NCI-H345 treated with DMSO at 0.1 percent for 48 hours (cell line): ENCODE data around the gene MYO6.

ENCODE experiments used
- DNase-seq: peaks from one replicate; lab custom pipeline; 2025; ENCODE audit not compliant: unreplicated experiment; lab: John Stamatoyannopoulos, UW

Gene MYO6

DNA sequence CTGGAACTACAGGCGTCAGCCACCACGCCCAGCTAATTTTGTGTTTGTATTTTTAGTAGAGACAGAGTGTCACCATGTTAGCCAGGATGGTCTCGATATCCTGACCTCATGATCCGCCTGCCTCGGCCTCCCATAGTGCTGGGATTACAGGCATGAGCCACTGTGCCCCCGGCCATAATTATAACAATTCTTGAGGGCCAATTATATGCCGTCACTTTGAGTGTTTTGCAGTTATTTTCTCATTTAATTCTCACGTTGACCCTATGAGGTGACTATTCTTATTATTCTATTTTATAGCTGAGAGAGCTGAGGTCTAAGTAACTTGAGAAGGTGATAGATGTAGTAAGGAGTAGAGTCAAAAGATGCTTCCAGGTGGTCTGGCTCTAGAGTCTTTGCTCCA, 13.0 kb downstream of the MYO6 start:
- no peak for DNase-seq

DNA sequence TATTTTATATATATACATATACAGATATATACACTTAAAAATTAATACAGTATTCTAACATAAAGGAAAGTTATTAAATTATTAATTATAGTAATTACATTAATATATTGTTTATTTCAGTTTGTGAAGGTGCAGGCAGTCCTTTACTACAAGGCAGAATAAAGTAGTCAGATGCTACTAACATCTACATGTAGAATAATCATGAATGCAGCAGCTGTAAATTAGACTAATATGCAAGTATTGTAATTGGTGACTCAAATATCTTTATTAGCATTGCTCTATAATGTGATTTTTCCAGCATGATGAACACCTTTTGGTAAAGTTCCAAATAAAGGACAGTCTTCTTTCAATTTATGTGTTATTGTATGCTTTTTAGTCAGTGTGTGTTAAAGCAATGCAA, 17.3 kb downstream of the MYO6 start:
- DNase-seq = no peak

DNA sequence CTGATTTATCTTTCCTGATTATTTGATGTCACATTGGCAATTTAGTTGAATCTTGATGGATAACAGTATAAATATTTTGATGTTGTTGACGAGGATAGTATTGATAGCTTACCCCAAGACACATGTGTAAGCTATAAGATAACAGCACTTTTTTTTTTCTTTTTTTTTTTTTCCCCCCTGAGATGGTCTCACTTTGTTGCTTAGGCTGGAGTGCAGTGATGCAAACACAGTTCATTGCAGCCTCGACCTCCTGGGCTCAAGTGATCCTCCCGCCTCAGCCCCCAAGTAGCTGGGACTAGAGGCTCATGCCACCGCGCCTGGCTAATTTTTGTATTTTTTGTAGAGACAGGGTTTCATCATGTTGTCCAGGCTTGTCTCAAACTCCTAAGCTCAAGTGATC, 21.8 kb downstream of the MYO6 start:
- no peak for DNase-seq

DNA sequence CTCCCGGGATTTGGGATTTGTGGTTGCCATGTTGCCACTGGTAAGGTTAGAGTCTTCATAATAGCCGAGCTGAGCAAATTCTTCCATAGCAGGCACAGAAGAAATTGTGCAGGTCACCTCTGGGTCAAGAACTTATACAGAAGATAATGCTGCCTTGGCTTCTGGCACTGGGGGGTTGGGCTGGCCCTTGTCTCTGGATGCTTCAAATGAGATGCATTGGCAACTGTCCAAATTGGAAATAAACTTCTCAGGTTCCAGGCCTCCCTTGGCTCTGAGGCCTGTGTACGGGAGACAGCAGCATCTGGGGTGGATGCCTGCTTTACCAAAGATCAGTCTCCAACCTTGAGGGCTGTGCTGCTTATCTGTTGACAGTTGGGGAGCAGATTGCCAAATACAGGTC, 26.2 kb downstream of the MYO6 start:
- DNase-seq = peak; percentile 37

DNA sequence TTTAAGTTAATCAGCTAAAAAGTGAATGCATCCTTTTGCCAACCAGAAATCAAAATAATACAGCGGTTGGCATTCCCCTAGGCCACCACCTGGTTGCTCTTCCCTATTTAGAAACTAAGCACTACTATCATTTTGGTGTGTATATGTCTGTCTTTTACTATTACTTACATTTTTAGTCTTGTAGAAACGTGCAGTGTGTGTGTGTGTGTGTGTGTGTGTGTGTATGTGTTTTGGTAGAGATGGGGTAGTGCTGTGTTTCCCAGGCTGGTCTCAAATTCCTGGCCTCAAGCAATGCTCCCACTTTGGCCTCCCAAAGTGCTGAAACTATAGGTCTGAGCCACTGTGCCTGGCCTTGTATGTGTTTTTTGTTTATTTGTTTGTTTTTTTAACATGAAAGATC, 27.4 kb downstream of the MYO6 start:
- no peak for DNase-seq

DNA sequence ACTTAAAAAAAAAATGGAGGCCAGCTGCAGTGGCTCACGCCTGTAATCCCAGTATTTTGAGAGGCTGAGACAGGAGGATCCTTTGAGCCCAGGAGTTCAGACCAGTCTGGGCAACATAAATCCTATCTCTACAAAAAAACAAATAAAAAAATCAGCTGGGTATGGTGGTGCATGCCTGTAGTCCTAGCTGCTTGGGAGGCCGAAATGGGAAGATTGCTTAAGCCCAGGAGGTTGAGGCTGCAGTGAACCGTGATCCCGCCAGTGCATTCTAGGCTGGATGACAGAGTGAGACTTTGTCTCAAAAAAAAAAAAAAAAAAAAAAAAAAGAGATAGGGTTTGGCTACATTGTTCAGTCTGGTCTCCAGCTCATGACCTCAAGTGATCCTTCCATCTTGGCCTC, 29.7 kb downstream of the MYO6 start:
- no peak for DNase-seq

DNA sequence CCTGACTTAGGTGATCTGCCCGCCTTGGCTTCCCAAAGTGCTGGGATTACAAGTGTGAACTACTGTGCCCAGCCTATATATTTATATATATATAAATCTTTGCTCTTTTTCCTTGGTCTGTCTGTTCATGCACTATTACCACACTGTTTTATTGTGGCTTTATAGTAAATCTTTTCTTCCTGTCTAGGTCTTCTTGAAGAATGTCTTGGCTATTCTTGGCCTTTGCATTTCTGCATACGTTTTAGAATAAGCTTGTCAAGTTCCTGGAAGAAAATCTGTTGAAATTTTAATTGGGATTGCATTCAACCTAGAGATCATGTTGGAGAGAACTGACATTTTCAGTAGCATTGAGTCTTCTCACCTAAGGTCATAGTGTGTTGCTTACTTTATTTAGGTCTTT, 37.1 kb downstream of the MYO6 start:
- DNase-seq = no peak

DNA sequence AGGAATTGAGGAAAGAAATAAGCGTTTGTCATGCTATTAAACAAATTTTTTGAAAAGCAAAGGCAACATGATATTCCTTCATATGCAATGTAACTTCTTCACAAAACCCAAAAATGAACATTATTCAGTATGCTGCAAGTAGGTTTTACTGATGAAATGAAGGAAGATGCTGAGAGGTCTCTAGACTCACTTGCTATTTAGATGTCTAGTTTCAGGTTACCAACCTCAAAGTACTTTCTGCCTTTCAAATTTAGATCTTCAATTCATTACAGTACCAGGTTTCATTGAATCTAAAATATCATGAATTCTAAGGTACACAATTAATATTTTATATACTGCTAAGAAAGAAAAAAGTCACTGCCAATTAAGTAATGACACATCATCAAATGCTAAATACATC, 39.9 kb downstream of the MYO6 start:
- no peak for DNase-seq

DNA sequence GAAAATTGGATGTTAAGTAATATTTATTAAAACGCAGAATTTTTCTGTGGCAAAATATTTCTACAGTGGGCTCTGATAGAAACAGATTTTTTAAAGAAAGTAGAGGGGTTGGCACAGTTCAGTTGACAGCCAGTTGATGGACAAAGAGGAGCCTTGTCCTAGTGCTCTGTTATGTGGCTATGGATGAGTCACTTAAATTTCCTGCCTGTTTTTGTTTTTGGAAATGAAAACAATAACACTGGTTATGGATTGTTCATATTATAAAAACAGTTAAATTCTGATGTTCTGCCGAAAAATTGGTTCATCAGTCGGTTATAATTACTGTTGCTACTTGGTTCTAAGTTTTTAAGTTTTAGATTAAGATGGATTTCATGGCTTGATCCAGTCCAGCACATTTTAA, 42.8 kb downstream of the MYO6 start:
- DNase-seq = no peak

DNA sequence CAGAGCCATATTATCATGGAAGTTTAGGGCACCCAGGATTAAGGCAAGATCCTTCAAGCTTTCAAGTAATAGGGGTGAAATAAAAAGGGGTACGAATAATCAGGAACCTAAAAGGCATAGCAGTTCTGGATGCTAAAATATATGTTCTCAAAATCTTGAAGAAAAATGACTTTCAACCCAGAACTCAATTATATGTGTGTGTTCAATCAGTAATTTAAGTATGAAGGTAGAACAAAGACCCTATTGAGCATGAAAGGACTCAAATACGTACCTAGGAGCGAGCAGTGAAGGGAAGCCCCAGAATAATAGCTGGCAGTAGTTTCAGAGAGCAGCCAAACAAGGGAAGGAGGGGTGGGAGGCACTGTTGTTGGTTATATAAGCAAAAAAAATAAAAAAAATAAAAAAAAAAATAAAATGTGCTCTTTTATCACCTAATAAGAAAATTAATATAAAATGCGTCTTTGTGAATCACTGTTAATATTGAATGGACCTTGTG, 45.4 kb downstream of the MYO6 start:
- DNase-seq = no peak

DNA sequence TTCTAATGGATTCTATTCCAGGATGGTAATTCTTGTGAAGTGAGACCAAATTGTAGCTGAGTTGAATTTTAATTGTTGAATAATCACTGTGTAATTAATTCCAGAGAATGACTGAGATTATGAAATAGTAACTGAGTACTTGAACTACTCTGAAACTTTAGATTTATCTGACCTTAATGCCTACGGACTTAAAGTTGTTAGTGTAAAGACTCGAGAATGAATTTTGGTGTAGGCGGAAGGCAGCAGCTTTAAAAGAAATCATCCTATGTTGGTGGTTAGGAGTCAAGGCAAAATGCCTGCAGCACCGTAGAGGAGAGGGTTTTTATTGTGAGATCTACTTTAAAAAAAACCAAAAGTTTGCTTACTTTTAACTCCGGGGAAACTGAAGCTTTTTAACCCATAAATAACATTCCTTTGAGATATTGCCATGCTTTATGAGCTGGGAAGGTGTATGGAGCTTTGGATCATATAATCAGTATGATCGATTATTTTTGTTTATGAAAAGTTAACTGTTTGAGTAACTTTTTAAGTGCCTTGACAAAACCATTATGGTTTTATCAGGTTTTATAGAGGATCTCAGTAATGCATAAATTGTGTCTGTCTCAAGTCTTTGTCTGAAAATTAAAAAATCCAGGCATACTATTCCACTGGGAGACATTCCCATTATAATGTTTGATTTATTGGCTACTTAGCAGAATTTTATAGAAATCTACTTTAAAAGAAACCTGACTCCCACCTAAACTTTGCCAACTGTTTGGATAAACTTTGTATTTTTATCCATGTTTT, 46.1 kb downstream of the MYO6 start:
- DNase-seq = no peak

DNA sequence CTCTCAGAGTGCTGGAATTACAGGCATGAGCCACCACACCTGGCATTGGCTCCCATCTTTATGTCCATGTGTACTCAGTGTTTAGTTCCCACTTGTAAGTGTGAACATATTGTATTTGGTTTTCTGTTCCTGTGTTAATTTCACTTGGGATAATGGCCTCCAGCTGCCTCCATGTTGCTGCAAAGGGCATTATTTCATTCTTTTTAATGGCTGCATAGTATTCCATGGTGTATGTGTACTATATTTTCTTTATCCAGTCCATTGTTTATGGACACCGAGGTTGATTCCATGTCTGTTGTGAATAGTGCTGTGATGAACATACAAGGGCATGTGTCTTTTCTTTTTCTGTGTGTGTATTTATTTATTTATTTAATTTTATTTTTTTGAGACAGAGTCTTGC, 47.7 kb downstream of the MYO6 start:
- DNase-seq = no peak

DNA sequence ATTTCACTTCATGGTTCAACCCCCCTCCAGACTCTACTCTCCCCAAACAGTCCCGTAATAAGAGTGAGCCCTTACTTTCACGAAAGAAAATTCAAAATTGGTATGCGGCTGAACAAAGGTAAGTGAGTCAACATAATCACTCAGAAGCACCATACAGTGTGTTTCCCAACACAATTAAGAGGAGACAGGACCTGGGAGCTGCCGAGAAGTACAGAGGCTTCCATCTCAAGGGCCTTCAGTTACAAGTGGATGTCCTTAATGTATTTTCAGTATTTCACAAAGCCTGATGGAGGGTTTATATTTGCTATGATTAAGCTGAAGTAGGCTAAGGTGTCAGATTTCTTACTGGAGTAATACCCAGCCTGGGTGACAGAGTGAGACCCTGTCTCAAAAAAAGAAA, 51.1 kb downstream of the MYO6 start:
- DNase-seq = no peak

DNA sequence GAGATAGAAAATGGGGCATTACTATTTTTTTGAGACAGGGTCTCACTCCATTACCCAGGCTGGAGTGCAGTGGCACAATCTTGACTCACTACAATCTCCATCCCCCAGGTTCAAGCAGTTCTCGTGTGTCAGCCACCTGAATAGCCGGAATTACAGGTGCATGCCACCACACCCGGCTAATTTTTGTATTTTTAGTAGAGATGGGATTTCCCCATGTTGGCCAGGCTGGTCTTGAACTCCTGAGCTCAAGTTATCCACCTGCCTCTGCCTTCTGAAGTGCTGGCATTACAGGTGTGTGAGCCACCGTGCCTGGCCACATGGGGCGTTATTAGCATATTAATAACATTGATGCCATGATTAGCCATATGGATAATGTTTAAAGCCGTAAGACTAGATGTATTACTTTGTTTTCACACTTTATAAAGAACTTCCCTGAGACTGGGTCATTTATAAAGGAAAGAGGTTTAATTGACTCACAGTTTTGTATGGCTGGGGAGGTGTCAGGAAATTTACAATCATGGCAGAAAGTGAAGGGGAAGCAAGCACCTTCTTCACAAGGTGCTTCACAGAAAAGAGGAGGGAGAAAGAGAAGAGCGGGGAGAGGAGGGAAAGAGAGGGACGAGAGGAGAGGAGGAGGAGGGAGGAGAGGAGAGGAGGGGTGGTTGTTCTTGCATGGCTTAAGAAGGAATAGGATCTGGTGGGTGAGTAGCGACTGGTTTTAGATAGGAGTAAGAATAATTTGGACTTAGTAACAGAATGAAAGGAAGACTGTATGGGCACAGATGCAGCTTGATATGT, 51.9 kb downstream of the MYO6 start:
- no peak for DNase-seq

DNA sequence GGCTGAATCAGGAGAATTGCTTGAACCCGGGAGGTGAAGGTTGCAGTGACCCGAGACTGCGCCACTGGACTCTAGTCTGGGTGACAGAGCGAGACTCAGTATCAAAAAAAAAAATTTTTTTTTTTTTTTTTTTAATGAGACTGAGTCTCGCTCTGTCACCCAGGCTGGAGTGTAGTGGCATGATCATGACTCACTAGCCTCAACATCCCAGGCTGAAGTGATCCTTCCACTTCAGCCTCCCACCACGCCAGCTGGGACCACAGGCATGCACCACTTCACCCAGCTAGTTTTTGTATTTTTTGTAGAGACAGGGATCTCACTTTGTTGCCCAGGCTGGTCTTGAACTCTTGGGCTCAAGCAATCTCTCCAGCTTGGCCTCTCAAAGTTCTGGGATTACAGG, 53.3 kb downstream of the MYO6 start:
- DNase-seq = no peak

DNA sequence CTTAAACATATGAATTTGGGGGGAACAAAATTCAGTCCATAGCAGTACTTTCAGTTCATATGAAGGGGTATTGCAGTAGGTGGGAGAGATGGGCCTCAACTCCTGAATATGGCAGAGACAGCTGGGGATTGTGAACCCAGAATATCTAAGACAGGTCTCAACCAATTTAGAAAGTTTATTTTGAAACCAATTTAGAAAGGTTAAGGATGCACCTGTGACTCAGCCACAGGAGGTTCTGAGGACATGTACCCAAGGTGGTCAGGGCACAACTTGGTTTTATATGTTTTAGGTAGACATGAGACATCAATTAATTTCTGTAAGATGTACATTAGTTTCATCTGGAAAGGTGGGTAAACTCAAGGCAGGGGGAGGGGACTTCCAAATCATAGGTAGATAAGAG, 59.5 kb downstream of the MYO6 start:
- DNase-seq = no peak

DNA sequence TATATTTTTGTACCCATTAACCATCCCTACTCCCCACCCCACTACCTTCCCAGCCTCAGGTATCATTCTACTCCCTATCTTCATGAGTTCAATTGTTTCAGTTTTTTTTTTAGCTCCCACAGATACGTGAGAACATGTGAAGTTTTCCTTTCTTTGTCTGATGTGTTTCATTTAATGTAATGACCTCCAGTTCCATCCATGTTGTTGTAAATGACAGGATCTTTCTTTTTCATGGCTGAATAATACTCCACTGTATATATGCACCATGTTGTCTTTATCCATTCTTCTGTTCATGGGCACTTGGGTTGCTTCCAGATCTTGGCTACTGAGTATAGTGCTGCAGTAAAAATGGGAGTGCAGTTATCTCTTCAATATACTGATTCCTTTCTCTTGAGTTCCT, 63.5 kb downstream of the MYO6 start:
- no peak for DNase-seq

DNA sequence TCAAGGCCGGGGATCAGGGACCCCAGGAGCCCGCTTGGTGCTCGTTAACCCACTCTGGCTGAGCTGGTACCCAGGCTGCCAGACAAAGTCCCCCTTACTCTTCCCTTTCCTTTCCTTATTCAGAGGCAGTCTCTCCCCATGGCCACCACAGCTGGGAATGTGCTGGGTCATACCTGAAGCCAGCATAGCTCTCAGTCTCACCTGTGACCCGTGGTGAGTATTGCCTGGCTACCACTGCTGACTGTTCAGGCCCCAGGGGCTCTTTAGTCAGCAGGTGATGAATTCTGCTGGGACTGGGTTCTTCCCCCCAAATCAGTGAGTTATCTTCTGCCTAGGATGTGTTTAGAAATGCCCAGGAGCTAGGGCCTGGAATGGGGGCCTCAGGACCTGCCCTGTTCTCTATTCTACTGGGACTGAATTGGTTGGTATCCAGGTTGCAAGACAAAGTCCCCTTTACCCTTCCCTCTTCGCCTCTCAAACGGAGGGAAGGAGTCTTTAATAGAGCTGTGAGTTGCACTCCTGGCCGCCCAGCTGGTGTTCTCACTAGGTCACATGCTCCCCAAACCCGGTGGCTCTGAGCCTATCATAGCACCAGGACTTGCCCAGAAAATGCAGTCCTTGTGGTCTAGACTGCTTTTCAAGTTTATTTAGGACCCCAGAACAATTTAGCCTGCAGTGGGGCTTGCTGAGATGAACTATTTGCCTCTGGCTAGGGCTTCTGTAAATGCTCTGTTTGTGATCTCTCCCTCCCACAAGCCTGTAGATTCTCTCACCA, 64.6 kb downstream of the MYO6 start:
- DNase-seq = no peak

DNA sequence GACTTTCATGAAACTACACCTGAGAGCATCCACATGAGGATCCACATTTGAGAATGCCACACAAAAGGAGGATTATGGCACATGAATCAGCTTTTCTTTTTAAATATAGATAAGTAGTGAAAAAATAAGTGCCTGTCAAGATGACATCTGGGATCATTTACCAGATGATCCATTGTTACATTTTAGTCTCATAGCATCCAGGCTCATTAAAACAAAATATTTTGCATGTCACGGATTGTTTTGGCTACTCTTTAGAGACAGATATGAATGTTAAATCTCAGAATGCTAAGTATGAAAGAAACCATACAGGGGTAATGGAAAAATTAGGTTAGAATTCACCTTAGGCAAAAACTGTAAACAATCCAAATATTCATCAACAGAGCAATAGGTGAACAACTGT, 66.7 kb downstream of the MYO6 start:
- no peak for DNase-seq

DNA sequence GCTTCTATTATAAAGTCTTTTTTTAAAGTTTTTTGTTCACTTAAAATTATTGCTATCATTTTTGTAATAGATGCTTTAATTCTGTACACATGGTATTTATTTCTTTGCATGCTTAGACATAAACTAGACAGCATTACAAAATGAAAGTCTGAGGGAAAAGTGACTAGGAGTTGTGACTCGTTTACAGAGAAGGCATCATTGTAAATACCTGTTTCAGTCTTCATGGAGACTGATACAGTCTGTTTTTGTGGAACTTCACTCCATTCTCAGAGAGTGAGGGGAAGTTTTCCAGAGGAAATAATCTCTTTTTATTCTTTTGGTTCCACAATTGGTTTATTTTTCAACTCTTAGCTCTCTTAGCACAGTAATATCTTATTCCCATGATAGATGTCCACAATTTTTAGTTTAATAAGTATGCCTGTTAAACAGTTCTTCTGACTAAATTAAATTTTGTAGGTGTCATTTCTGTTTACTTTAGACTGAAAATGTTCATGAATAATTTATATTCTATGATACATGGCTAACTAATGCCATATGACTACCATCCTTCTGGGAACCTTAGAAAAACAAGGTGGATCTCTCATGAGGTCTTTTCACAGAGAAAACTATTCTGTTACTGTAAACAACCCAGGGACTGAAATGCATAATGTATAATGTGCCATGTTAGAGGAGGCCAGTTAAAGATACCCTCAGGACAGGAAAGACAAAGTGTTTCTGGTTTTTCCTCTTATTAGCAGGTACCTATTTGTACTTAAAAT, 69.2 kb downstream of the MYO6 start:
- DNase-seq = no peak
